ENCODE results near the gene BASP1.
"Not testable (repeated sequence)": the region's sequence is repeated elsewhere in the genome, so short reads cannot be mapped to it uniquely, and the experiment has no call there.

Gene BASP1

DNA sequence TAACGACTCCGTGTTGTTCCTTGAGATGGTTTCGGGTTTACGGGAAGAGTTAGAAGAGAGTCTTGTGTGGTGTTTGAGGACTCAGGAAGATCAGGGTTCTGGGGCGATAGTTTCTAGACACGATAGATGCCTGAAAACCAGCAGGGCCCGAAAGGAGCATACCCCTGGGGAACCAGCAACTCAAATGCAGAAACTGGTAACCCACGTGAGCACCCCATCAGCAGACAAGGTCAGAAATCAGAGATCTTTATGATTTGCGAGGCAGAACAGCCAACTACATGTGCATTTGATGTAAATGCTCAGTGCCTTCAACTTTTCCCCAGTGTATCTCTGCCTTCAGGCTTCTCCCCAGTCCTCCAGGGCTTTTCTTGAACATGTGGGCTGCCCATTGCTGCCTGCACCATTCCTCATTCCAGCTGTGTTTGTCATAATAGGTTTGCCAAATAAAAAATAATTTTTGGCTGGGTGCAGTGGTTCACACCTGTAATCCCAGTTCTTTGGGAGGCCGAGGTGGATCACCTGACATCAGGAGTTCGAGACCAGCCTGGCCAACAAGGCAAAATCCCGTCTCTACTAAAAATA lies 75.1 kb downstream of the BASP1 start:
- DNase-seq: no peak

- DNase-seq: no peak
Observed at GRCh38 chr5:17294639-17295311, 77.3 kb downstream of the BASP1 start.

GRCh38 chr5:17295671-17296070 lies 78.2 kb downstream of the BASP1 start:
- DNase-seq: no peak

GRCh38 chr5:17302106-17302505 lies 84.7 kb downstream of the BASP1 start:
- no peak for DNase-seq

DNA sequence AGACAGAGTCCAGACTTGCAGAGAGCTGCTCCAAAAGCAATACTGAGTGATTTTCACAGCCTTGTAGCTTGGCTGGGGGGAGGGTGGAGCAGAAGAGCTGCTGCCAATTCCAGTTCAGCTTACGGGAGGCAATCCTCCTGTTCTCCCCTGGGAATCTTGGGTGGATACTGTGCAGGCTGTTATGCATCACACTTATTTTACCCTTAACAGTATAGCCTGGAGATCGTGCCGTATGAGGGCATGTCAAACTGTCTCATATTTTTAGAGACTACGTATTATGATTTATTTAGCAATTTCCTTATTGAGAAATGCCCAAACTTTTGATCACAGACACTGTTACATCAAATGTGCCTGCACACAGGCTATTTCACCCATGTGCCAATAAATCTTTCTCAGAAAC lies 85.2 kb downstream of the BASP1 start:
- no peak for DNase-seq

- no peak for DNase-seq
Observed at GRCh38 chr5:17304282-17304681, 86.9 kb downstream of the BASP1 start.

DNA sequence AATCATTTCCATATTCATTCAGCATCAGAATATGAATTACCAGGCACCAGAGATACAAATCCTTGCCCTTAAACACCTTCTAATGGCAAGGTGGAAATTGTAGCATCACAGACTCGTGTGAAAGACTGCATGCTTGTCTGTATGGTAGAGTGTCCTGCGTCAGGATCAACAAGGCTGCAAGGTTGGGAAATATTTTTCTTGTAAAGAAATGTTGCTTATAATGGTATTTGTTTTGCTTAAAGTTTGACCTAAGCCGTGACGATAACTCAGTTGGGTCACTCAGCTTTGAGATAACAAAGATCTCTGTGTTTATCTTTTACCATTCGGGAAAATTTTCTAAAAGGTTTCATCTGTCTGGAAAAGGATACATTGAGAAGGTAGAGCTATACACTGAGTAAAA lies 87.6 kb downstream of the BASP1 start:
- no peak for DNase-seq

- DNase-seq: no peak
Observed at GRCh38 chr5:17305964-17306725, 88.7 kb downstream of the BASP1 start.

DNA sequence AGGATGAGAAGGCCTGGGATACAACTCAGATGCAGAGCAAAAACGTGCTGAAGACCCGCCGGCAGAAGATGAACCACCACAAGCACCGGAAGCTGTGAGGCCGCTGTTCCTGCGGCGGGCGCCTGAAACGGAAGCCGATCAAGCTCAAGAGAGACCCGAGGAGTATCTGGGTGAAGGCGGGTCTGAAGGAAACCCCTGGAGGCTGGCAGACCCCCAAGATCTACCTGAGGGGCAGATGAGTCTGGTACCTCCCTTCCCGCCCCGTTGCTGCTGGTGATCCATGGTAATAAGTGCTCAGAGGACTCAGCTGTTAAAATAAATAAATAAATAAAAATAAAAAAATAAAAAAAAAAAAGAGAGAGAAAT lies 89.3 kb downstream of the BASP1 start:
- DNase-seq: no peak

DNA sequence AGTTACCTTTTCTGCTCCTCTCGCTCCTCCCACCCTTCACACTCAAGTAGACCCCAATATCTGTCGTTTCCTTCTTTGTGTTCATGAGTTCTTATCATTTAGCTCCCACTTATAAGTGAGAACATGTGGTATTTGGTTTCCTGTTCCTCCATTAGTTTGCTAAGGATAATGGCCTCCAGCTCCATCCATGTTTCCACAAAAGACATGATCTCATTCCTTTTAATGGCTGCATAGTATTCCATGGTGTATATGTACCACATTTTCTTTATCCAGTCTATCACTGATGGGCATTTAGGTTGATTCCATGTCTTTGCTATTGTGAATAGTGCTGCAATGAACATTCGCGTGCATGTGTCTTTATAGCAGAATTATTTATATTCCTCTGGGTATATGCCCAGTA lies 90.0 kb downstream of the BASP1 start:
- DNase-seq: not testable (repeated sequence)

DNA sequence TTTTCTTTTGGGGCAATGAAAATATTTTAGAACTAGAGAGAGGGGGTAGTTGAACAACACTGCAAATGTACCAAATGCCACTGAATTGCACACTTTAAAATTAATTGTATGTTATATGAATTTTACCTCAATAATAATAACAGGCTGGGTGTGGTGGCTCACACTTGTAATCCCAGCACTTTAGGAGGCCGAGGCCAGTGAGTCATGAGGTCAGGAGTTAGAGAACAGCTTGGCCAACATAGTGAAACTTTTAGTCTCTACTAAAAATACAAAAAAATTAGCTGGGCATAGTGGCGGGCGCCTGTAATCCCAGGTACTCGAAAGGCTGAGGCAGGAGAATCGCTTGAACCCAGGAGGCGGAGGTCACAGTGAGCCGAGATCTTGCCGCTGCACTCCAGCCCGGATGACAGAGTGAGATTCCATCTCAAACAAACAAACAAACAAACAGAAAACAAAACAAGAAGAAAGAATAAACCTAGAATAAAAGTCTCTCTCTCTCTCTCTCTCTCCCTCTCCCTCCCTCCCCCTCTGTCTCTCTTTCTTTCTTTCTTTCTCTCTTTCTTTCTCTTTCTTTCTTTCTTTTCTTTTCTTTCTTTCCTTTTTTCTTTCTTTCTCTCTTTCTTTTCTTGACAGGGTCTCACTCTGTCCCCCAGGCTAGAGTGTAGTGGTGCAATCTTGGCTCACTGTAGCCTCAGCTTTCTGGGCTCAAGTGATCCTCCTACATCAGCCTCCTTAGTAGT lies 91.1 kb downstream of the BASP1 start:
- no peak for DNase-seq

- no peak for DNase-seq
Observed at GRCh38 chr5:17309462-17309861, 92.0 kb downstream of the BASP1 start.

DNA sequence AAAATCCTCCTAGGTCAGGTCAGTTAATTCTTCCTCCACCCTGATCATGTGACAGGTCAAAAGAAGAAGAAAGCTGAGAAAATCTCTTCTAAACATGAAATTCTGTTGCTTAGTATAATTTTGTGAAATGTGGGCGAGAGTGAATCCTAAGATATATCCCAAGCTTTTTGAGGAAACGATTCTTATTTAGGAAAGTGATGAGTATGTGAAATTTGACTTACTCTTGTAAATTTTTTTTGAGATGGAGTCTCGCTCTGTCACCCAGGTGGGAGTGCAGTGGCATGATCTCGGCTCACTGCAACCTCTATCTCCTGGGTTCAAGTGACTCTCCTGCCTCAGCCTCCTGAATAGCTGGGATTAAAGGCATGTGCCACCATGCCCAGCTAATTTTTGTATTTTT lies 93.1 kb downstream of the BASP1 start:
- DNase-seq: not testable (repeated sequence)

GRCh38 chr5:17311811-17312210 lies 94.4 kb downstream of the BASP1 start:
- not testable (repeated sequence) for DNase-seq

- no peak for DNase-seq
Observed at GRCh38 chr5:17312358-17312757, 94.9 kb downstream of the BASP1 start.

- DNase-seq: no peak
Observed at GRCh38 chr5:17314907-17315471, 97.6 kb downstream of the BASP1 start.

DNA sequence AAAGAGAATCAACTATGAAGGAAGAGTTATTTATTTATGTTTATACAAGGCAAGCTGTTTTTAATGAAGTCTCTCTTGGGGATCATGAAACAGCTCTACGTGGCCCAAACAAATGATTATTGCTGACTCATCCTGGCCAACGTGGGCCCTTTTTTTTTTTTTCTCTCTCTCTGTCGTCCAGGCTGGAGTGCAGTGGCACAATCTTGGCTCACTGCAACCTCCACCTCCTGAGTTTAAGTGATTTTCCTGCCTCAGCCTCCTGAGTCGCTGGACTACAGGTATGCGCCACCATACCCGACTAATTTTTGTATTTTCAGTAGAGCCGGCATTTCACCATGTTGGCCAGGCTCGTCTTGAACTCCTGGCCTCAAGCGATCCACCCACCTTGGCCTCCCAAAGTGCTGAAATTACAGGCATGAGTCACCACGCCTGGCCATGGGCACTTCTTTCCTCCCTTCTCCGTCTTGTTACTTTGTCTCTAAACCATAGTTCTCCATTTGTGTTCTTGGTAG lies 98.3 kb downstream of the BASP1 start:
- DNase-seq: no peak

DNA sequence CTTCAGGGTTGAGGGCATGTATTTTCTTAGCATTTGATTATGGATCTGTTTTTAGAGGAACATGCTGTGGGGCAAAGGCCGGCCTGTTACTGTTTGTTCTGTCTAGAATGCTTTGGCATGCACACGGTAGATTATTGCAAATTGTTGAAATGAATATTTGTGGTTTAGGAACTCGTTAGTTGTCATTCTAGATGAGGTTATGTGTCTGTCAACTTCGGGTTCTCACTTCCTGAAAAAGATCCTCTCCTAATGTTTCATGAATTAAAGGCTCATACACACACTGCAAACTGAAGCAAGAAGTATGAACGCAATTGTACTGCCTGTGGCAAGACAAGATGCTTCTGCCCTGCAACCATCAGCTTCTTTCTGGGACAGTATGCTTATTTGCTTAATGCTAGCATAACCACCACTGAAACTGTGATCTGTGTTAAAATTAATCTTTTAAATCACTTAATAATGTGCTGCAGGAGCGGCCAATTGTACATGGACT lies 99.6 kb downstream of the BASP1 start:
- DNase-seq: no peak

- DNase-seq: no peak
Observed at GRCh38 chr5:17317473-17317872, 100.0 kb downstream of the BASP1 start.

GRCh38 chr5:17319095-17319494 lies 101.7 kb downstream of the BASP1 start:
- not testable (repeated sequence) for DNase-seq

GRCh38 chr5:17325770-17326599 lies 108.6 kb downstream of the BASP1 start:
- DNase-seq: no peak
